DOHH2 (cell line): Measurements from ENCODE around the gene AGTPBP1.

Experiments used
- H3F3A ChIP-seq: fragments of 200-600 bp; sonication (generic), shearing (Covaris generic); 2 replicates; pipeline ENCODE4 v1.6.0; 2016; ENCODE audit warnings: antibody characterized with exemption, mild to moderate bottlenecking; ENCODE audit not compliant: control insufficient read depth, insufficient read depth
- H3K27ac ChIP-seq: fragments of 200-600 bp; sonication (generic); 2 replicates; pipeline ENCODE4 v1.5.1; 2014; ENCODE audit warnings: low read depth, mild to moderate bottlenecking, low read length, moderate library complexity
- H3K27me3 ChIP-seq: fragments of 200-600 bp; sonication (generic); 2 replicates; pipeline ENCODE4 v1.6.1; 2014; ENCODE audit warnings: mild to moderate bottlenecking, low read length, mixed read lengths; ENCODE audit not compliant: control insufficient read depth
- H3K36me3 ChIP-seq: fragments of 200-600 bp; sonication (generic); 2 replicates; pipeline ENCODE4 v1.6.1; 2014; ENCODE audit warnings: mild to moderate bottlenecking, low read length, moderate library complexity, mixed read lengths; ENCODE audit not compliant: control insufficient read depth
- H3K4me1 ChIP-seq: fragments of 200-600 bp; sonication (generic); 2 replicates; pipeline ENCODE4 v1.6.1; 2014; ENCODE audit warnings: mild to moderate bottlenecking, low read length, mixed read lengths; ENCODE audit not compliant: control insufficient read depth
- H3K4me2 ChIP-seq: fragments of 200-600 bp; sonication (generic); 2 replicates; pipeline ENCODE4 v1.6.0; 2014; ENCODE audit warnings: mild to moderate bottlenecking, low read length, moderate library complexity
- H3K4me3 ChIP-seq: fragments of 200-600 bp; sonication (generic); 2 replicates; pipeline ENCODE4 v1.5.1; 2014; ENCODE audit warnings: mild to moderate bottlenecking, low read length, mixed read lengths
- H3K79me2 ChIP-seq: fragments of 200-600 bp; sonication (generic); 2 replicates; pipeline ENCODE4 v1.6.1; 2014; ENCODE audit warnings: mild to moderate bottlenecking, low read length, mixed read lengths; ENCODE audit not compliant: control insufficient read depth
- H3K9me2 ChIP-seq: fragments of 200-600 bp; sonication (generic); replicated peaks from 2 replicates; pipeline ENCODE4 v1.6.1; 2014; ENCODE audit warnings: mild to moderate bottlenecking, low read length, mixed read lengths; ENCODE audit not compliant: control insufficient read depth
- H3K9me3 ChIP-seq: fragments of 200-600 bp; sonication (generic); 2 replicates; pipeline ENCODE4 v1.6.1; 2014; ENCODE audit warnings: antibody characterized with exemption, low read length, mixed read lengths; ENCODE audit not compliant: control insufficient read depth, insufficient read depth
- H4K20me1 ChIP-seq: fragments of 200-600 bp; sonication (generic); 2 replicates; pipeline ENCODE4 v1.6.0; 2014; ENCODE audit warnings: low read depth, mild to moderate bottlenecking, antibody characterized with exemption, low read length, moderate library complexity; ENCODE audit not compliant: control insufficient read depth, insufficient read depth
- CTCF ChIP-seq: fragments of 200-600 bp; sonication (generic); IDR thresholded peaks from one replicate; pipeline ENCODE4 v1.5.1; 2014; ENCODE audit warnings: antibody characterized with exemption, mild to moderate bottlenecking, low read depth, low read length; ENCODE audit not compliant: poor library complexity, severe bottlenecking
- EZH2phosphoT487 ChIP-seq: fragments of 200-600 bp; sonication (generic); IDR thresholded peaks from 2 replicates; pipeline ENCODE4 v1.6.1; 2017; ENCODE audit warnings: borderline replicate concordance, mild to moderate bottlenecking, antibody characterized with exemption, low read length, moderate library complexity, mixed read lengths

AGTPBP1 gene

DNA sequence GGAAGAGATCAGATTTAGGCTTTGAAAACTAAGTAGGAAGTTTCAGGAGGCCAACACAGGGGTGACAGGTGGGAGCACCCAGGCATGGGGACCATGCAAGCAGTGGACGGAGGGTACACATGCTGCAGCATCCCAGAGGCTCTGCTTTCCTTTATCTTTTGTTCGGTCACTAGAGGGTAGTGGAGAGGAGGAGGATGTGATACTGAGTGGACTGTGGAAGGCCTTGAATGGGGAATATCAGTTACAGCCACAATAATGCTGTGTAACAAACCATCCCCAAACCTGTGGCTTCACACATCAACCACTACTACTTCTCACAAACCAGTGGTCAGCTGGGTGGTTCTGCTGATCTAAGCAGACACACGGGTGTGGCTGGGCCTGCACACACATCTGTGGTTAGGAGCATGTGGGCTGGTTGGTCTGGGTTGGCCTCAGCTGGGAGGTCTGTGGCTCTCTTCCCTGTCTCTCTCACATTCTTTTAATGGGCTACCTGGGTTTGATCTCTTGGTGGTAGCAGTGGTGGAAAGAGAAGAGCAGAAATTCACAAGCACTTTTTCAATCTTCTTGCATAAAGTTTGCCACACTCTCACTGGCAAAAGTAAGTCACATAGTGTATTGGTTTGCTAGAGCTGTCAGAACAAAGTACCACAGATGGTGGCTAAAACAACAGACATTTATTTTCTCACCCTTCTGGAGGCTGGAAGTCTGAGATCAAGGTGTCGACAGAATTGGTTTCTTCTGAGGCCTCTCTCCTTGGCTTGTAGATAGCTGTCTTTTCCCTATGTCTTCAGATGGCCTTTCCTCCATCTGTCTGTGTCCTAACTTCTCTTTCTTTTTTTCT, 238.7 kb downstream of the AGTPBP1 start:
- H3K9me3 ChIP-seq = no peaks in the 10 kb centered on the region
- no peaks in the 10 kb centered on the region for H3K9me2 ChIP-seq
- no peaks in the 10 kb centered on the region for H3K36me3 ChIP-seq
- H3F3A ChIP-seq = no peaks in the 10 kb centered on the region
- H3K27ac ChIP-seq = no peak overlapping the region
- no peak overlapping the region for H3K4me3 ChIP-seq
- no peak for TF ChIP-seq EZH2phosphoT487
- TF ChIP-seq CTCF = no peak
- H3K27me3 ChIP-seq = no peaks in the 10 kb centered on the region
- no peaks in the 10 kb centered on the region for H3K79me2 ChIP-seq
- no peak overlapping the region for H3K4me2 ChIP-seq
- H4K20me1 ChIP-seq = no peaks in the 10 kb centered on the region
- H3K4me1 ChIP-seq = no peaks in the 10 kb centered on the region

DNA sequence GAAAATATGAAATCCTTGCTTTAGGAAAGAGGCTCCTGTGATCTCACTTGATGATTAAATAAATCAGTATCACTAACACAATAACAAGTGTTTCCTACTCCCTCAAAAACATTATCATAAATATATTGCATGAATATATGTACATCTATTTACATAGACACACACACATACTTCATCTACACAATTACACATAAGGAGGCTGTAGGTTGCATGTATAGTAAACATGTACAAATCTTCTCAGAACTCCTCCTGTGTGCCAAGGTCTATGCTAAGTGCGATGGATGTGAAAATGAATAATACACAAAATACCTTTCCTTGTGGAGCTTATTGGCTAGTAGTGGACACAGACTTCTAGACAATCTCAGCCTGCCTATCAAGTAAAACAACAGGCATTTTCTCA, 239.9 kb downstream of the AGTPBP1 start:
- H3K27me3 ChIP-seq = no peaks in the 10 kb centered on the region
- H3K79me2 ChIP-seq = no peaks in the 10 kb centered on the region
- H3K36me3 ChIP-seq = no peaks in the 10 kb centered on the region
- TF ChIP-seq EZH2phosphoT487 (no peak), CTCF (no peak)
- no peak overlapping the region for H3K4me3 ChIP-seq
- no peak overlapping the region for H3K4me2 ChIP-seq
- H4K20me1 ChIP-seq = no peaks in the 10 kb centered on the region
- no peaks in the 10 kb centered on the region for H3K4me1 ChIP-seq
- no peaks in the 10 kb centered on the region for H3K9me2 ChIP-seq
- H3F3A ChIP-seq = no peaks in the 10 kb centered on the region
- no peak overlapping the region for H3K27ac ChIP-seq
- H3K9me3 ChIP-seq = no peaks in the 10 kb centered on the region

DNA sequence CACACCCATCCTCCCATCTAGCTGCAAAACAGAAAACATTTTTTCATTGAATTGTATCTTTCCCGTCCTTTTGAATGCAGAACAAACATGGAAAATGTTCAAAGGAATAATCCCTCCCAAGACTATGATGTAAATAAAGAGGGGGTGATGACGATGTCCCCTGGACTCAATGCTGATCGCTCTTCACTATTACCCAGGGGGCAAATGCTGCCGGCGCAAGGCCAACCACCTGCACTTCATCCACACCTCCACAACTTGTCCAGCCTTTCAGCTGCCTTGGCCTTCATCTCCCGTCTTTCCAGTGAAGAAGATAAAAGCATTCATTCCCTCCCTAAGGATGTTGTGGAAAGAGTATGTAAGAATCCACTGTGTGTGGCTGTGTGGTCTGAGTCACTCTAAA, 240.3 kb downstream of the AGTPBP1 start:
- Histone ChIP-seq H4K20me1 (no peaks in the 10 kb centered on the region), H3K79me2 (no peaks in the 10 kb centered on the region), H3K9me3 (no peaks in the 10 kb centered on the region), H3K36me3 (no peaks in the 10 kb centered on the region), H3K27me3 (no peaks in the 10 kb centered on the region), H3K27ac (no peak overlapping the region), H3K4me3 (no peak overlapping the region), H3F3A (no peaks in the 10 kb centered on the region), H3K4me1 (no peaks in the 10 kb centered on the region), H3K9me2 (no peaks in the 10 kb centered on the region), H3K4me2 (no peak overlapping the region)
- TF ChIP-seq CTCF = no peak
- no peak for TF ChIP-seq EZH2phosphoT487
